G401 (cell line): Measurements from ENCODE around the gene TAPBPL. TPM values are rescaled to one million over a fixed set of nuclear protein-coding genes. Genes with fewer than 3 reads are reported as not detected.
"Not testable (repeated sequence)": the region's sequence is repeated elsewhere in the genome, so short reads cannot be mapped to it uniquely, and the experiment has no call there.

Experiments used
- DNase-seq: peaks from one replicate; pipeline ENCODE4 v3.0.0-alpha.2; 2015; ENCODE audit warnings: low spot score
- in situ Hi-C: cut with HindIII; loops from 2 replicates; pipeline ENCODE4 v1.10.0; 2016; ENCODE audit warnings: low sequenced_read_pairs, mixed read lengths
- total RNA-seq: library from RNA; depleted of rRNA; stranded (reverse); fragments of >200 nt; shearing (Covaris generic); gene quantifications from 2 replicates; pipeline ENCODE4 v1.2.3, GENCODE V29; 2014; rRNA removed

TAPBPL gene, protein sequence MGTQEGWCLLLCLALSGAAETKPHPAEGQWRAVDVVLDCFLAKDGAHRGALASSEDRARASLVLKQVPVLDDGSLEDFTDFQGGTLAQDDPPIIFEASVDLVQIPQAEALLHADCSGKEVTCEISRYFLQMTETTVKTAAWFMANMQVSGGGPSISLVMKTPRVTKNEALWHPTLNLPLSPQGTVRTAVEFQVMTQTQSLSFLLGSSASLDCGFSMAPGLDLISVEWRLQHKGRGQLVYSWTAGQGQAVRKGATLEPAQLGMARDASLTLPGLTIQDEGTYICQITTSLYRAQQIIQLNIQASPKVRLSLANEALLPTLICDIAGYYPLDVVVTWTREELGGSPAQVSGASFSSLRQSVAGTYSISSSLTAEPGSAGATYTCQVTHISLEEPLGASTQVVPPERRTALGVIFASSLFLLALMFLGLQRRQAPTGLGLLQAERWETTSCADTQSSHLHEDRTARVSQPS
- 0.25 TPM in 1 of 2 replicates, not detected in the other for total RNA-seq

DNA sequence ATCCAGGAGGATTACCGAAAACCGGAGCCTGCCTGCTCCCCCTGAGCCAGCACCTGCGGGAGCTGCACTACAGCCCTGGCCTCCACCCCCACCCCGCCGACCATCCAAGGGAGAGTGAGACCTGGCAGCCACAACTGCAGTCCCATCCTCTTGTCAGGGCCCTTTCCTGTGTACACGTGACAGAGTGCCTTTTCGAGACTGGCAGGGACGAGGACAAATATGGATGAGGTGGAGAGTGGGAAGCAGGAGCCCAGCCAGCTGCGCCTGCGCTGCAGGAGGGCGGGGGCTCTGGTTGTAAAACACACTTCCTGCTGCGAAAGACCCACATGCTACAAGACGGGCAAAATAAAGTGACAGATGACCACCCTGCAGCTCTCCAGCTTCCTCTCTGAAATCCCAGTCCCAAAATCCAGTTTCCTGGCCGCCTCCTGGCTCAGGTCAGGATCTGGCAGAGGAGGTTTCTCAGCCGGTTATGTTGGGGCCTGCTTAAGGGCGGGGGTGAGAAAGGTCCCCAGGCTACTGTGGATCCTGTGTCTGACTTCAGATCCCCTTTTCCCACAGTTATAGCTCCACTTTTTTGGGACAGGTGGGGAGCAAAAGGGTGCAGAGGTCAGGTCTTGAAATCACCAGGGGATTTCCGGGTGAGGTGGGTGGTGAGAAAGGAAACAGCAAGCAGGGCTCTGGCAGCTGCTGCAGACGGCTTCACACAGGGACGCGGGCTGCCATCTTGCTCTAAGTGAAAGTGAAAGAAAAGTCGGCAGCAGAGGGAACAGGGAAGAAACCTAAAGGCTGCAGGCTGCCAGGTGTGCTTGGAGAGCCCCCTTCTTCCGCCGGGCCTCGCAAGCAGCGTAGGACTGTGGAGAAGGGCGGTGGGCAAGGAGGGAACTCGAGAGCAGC lies at the start of gene TAPBPL:
Gene TAPBPL (plus strand): TSS at position 695 of the 897 bp plus-strand sequence. CDS start 207 bp downstream, outside the sequence.
- in situ Hi-C loops, result no loop called here
- peak; percentile 74 for DNase-seq

DNA sequence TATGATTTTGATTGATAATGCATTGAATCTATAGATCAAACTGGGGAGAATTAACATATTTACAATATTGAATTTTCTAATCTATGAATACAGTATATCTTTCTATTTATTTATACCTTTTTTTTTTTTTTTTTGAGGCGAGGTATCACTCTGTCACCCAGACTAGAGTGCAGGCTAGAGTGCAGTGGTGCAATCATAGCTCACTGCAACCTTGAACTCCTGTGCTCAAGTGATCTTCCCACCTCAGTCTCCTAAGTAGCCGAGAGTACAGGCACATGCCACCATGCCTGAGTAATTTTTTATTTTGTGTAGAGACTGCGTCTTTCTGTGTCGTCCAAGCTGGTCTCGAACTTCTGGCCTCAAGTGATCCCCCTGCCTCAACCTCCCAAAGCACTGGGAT lies 47.5 kb upstream of the TAPBPL start:
- in situ Hi-C loops, result no loop called here
- DNase-seq, result no peak

DNA sequence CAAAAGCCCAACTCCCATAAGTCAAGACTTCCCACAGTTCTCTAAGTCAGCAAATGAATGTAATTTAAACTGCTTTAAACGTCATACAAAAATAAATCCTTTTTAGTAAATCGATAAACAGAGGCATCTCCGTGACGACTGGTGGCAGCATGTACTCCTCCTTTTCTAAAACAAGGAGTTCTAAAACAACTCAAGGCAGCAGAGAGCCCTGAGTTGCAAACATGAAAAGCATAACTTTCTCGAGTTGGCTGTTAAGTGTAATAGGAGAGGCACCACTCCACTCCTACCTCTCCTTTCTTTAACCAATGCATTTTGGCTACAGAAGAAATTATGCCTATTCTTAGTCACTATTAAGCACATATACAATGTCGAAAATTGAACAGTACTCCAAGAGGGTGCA lies 45.9 kb upstream of the TAPBPL start:
- DNase-seq, result no peak
- in situ Hi-C loops, result no loop called here

DNA sequence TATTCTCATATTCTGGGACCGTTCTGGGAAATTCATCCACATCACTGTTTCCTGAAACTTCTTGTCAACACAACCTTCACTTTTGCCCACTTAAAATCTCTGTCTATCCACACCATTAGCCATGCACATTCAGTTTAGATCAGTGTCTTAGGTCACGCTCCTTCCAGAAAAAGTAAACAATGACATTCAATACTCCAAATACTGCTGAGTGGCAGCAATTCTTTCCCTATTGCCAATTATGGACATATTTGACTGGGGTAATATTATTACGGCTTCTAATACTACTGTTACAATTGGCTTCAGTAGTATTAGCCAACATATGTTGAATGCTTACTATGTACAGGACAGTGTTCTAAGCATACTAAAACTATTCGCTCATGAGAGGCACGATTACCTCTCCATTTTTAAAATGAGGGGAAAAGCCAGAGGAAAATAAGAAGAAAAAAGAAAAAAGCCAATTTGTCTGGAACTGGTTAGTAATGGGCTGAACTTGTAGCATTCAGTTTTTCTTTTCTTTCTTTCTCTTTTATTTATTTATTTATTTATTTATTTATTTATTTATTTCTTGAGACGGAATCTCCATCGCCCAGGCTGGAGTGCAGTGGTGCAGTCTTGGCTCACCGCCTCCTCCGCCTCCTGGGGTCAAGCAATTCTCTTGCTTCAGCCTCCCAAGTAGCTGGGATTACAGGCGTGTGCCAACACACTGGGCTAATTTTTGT lies 44.4 kb upstream of the TAPBPL start:
- in situ Hi-C loops, result no loop called here
- DNase-seq, result no peak

DNA sequence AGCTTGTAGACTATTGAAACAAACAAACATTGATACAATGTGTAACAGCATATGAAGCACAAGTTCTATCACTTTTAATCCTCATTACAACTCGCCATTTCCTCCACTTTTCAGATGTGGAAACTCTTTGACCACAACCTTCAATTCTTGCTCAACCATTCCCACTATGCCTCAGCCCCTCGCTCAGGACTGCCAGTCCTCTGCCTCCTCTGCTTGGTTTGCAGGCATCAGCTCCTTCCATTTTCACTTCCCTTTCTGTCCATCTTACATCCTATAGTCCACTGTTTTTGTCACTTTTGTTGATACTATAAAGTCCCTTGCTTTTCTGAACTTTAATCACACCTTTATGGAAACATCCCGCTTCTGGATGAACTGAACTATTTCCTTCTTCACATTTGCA lies 35.2 kb upstream of the TAPBPL start:
- no peak for DNase-seq
- in situ Hi-C loops, result no loop called here

DNA sequence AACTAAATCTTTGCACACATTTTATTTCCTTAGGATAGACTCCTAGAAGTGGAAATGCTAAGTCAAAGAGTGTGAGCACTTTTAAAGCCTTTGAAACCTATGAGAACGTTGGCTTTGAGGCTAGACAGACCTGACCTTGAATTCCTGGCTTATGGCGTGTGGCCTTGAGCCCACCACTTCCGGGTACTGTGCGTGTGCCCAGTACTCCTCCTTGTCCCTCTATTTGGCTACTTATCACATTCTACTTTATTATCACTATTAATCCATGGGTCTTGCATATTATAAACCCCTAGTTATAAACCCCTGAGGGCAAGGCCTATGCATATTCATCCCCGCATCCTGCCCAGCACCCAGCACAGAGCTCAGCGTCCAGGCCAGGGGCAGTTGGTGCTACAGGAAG lies 33.0 kb upstream of the TAPBPL start:
- DNase-seq, result no peak
- in situ Hi-C loops, result no loop called here

DNA sequence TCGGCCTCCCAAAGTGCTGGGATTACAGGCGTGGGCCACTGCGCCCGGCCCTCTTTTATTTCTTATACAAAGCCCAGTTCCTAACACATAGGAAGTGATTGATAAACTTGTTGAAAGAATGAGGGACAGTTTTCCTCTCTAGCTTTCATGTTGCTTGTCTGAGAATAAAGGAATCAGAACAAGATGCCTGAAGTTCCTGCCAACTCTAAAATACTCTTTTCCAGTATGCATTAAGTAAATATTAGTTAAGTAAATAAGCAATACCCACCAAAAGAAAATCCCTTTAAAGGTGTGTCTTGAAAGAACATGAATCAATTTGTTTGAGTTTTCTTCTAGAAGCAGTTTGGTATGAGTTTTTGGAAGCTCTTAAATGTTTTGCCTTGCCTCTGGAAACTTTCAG lies 31.5 kb upstream of the TAPBPL start:
- in situ Hi-C loops, result no loop called here
- DNase-seq, result no peak

DNA sequence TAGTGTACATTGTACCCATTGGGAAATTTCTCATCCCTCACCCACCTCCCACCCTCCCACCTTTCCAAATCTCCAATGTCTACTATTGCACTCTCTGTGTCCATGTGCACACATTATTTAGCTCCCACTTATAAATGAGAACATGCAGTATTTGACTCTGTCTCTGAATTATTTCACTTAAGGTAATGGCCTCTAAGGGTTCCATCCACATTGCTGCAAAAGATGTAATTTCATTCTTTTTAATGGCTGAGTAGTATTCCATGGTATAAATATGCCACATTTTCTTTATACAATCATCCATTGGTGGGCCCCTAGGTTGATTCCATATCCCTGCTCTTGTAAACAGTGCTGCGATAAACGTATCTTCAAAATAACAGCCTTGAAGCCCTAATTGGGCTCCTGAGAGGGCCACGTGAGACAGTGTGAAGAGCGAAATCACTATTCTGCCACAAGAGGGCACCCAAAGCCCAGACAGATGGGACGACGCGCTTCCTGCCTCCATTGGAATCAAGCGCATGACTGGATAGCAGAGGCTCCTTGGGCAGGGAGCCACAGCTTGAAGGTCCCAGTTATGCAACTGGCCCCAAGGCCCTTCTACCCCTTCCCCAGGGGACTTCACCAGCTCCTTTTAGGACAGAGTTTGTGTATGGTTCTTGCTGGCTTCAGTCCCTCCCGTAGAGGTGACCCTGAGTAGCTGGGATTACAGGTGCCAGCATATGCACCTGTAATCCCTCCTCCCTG lies 28.4 kb upstream of the TAPBPL start:
- in situ Hi-C loops, result no loop called here
- peak; percentile 88 for DNase-seq

DNA sequence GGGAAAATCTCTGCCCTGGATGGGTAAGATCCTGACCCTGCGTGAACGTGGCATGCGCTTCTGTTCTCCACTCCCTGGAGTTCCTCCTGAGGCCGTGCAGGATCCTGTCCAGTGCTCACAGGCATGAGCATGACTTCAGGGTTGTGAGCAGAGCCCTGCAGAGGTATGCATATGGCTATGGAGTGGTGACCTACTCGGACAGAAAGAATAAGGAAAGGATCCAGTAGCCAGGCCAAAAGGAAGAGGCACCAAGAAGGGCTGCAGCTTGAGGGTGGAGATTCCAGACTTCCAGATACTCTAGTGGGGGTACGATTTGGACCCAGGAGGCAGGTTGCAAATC lies 27.9 kb upstream of the TAPBPL start:
- in situ Hi-C loops, result no loop called here

DNA sequence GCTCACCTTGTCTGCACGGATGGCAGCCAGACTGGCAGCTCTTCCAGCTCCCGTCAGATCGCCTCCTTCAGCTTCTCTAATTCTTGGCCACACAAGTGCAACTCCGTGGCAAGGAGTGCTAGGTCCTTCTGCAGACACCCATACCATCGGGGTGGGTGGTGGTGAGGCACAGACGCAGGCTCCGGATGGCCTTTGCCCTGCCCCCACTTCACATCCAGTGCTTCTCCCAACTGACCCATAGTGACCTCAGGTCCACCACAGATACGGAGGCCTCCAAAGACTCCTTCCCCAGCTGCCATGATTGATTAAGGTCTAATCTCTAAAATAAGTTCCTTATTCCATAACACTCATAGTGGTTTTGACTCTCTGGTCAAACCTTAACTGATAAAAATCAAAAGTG lies 27.0 kb upstream of the TAPBPL start:
- no peak for DNase-seq
- in situ Hi-C loops, result no loop called here

More for the DNA sequence above, 27.9 kb upstream of the TAPBPL start:
- DNase-seq, result peak; percentile 25

DNA sequence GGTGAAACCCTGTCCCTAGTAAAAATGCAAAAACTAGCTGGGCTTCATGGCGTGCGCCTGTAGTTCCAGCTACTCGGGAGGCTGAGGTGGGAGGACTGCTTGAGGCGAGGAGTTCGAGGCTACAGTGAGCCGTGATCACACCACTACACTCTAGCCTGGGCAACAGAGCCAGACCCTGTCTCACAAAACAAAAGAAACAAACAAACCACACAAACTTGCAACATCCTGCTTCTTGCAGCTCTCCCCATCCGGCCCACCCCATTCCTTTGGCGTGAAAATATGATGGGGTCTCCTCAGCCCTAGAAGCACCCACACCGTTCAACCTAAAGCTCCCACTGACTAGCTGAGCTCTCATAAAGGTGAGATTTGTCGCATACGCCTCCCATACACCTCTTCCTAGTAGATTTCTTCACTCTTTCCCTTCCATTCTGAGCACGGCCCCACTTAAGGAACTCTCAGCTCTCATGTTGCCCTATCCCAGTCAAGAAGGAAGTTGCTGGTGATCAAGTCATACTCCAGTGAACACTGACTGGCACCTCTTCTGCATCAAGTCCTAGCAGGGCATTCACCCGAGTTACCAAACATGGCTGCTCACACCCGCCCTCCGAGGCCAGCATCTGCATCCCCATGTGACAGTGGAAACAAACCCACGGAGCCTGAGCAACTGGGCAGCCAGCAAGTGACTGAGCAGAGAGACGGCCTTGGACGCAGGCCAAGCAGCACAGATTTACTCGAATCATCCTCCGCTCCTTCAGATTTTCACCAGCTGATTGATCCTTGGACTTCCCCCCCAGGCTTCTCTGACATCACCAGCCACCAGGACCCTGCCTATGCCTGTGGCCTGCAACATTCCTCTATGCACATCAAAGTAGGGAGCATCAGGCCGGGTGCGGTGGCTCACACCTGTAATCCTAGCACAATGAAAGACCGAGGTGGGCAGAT lies 26.0 kb upstream of the TAPBPL start:
- DNase-seq, result no peak
- in situ Hi-C loops, result no loop called here

DNA sequence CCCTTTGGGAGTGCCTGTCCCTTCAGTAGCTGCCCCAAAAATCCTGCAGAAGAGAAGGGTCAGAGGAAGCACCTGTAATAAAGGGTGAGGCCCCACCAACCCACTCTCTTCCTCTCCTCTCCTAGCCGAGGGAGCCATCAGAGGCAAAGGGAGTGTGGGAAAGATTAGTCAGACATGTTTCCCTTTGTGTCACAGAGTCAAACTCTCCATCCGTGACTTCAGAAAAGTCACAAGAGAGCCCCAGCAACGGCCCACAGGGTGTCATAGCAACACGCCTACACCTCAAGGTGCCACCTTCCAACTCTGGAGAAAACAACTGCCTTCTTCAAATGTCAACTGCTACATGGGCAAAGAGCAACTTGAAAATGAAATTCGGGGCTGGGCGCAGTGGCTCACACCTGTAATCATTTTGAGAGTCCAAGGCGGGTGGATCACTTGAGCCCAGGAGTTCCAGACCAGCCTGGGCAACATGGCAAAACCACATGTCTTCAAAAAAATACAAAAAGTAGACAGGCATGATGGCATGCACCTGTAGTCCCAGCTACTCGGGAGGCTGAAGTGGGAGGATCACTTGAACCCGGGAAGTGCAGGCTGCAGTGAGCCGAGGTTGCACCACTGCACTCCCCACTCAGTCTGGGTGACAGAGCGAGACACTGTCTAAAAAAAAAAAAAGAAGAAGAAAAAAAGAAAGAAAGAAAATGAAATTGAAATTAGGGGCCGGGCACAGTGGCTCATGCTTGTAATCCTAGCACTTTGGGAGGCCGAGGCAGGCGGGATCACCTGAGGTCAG lies 24.8 kb upstream of the TAPBPL start:
- in situ Hi-C loops, result no loop called here
- no peak for DNase-seq

DNA sequence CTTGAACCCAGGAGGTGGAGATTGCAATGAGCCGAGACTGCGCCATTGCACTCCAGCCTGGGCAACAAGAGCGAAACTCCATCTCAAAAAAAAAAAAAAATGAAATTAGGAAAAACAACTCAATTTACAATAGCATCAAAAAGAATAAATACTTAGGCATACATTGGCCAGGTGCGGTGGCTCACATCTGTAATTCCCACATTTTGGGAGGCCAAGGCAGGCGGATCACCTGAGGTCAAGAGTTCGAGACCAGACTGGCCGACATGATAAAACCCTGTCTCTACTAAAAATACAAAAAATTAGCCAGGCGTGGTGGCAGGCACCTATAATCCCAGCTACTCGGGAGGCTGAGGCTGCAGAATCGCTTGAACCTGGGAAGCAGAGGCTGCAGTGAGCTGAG lies 24.0 kb upstream of the TAPBPL start:
- DNase-seq, in situ Hi-C loops: not testable (repeated sequence)

DNA sequence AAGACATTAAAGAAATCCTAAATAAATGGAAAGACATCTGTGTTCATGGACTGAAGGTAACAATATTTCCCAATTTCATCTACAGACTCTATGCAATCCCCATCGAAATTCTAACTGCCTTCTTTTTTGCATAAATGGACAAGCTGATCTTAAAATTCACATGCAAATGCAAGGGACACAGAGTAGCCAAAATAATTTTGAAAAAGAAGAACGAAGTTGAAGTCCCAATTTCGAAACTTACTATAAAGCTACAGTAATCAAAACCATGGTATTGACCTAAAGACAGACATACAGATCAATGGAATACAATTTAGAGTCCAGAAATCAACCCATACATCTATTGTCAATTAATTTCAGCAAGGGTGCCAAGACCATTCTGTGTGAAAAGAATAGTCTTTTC lies 23.5 kb upstream of the TAPBPL start:
- no peak for DNase-seq
- in situ Hi-C loops, result no loop called here

DNA sequence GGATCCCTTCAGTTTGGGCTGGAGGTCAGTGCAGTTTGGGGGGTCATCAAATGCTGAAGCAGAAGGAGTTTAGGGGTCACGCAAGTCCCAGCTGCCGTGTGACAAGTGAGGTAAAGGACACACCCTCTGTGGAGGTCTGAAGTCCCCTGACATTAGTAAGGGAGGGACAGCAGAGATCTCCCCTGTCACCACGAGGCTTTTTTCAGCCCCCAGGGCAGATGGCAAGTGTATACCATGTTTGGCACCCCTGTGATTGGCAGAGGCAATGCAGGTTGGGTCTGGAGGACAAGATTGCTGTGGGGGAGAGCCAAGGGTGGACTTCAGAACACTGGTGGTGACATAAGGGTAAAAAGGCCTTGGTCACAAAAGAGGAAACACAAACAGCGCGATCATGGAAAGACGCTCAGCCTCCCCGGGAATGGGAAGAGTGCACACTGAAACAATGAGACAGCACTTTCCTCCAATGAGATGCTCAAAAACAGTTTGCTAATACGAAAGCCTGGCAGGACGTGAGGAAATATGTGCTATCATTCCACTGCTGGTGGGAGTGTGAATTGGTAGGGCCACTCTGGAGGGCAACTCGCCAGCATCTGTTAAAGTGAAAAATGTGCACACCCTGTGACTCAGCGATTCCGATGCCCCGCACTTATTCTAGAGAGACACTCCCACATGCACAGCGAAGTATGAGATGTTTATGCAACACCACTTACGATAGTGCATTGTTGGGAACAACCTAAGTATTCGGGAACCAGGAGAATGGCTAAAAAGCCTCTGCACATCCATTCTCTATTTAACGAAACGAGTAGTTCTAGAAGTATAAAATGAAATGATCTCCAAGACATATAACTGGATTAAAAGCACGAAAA lies 21.5 kb upstream of the TAPBPL start:
- no peak for DNase-seq
- in situ Hi-C loops, result no loop called here

DNA sequence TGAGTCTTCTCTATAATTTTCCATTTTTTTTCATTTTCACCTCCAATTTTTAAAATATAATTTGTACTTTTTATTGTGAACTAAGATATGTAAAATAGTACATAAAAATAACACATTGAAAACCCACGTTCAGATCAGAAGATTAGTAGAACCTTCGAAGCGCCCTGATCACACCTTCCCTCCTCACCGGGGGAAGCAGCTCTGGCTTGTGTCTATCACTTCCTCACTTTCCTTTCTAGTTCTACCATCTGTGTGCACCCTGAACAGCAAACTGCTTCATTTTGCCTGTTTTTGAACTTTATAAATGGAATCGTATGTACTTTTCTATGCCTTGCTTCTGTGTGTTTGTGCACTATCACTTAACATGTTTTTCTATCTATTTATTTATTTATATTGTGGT lies 18.9 kb upstream of the TAPBPL start:
- in situ Hi-C loops, result no loop called here
- no peak for DNase-seq
